Activated CD4-positive, alpha-beta T cell treated with anti-CD3 and anti-CD28 coated beads for 24 hours (primary cell): ENCODE data around the gene RPRD1B.
"Not testable (repeated sequence)": the region's sequence is repeated elsewhere in the genome, so short reads cannot be mapped to it uniquely, and the experiment has no call there.

Experiments used
- DNase-seq, 2 donors: peaks; one replicate each; pipeline ENCODE4 v3.0.0-alpha.2; 2020; ENCODE audit warnings: low read depth in 2 of 2

The RPRD1B gene

GRCh38 chr20:38073307-38074071, 39.9 kb downstream of the RPRD1B start:
- DNase-seq = peak in 1 of 2 donors; percentile 29

DNA sequence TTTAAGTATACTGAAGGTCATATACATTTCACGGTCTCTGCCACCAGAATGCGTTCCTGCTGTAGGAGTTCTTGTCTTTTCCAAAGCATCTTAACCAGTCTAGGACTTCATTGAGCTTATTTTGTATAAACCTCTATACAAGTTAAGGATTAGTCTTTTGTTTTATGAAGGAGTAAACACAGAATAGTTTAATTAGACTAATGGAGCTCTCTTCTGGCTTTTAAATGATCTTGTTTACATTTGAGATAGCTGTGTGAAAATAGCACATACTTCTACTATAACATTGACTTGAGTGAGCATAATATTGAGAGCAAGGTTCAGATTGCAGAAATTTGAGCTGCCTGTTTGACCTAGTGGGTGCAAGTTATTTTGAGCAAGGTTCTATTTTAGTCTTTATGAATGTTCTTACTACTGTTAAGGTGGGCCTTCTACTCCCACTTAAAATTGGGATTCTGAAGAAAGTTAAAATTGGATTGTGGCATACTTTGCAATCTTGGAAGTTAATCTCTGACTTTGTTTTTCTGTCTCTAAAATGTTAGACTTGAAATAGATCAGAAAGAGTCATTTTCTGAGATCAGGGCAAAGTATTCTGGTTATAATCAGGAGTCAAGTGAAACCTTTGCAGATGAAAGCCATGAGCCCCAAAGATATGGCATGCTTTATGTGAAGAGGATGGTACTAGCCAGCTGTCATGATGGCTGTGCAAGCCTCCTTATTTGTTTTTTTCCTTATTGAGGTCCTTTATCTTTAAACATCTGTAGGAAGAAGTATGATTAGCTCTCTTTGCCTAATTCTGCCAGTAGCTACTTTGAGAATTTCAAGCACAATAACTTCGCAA, 41.8 kb downstream of the RPRD1B start:
- DNase-seq = no peak

GRCh38 chr20:38076548-38076947, 43.0 kb downstream of the RPRD1B start:
- no peak for DNase-seq

DNA sequence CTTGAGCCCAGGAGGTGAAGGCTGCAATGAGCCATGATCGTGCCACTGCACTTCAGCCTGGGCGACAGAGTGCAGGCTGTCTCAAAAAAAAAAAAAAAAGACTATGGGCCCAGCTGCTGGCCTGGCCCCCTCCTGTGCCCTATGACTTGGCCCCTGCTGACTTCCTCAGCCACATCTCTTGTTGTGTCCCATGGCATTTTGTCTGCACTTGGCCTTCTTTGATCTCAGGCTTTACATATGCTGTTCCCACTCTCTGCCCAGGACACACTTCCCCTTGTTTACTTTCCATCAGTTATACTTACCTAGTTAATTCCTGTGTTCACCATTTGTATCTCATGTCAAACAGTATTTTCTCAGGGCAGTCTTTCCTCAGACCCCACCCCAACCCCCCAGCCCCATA, 44.5 kb downstream of the RPRD1B start:
- DNase-seq = no peak

DNA sequence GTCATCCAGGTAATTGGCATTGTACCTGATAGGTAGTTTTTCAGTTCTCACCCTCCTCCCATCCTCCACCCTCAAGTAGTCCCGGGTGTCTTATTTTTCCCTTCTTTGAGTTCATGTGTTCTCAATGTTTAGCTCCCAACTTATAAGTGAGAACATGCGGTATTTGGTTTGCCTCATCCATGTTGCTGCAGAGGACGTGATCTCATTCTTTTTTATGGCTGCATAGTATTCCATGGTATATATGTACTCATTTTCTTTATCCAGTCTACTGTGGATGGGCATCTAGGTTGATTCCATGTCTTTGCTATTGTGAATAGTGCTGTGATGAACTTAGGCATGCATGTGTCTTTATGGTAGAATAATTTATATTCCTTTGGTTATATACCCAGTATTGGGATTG, 45.8 kb downstream of the RPRD1B start:
- DNase-seq = no peak

DNA sequence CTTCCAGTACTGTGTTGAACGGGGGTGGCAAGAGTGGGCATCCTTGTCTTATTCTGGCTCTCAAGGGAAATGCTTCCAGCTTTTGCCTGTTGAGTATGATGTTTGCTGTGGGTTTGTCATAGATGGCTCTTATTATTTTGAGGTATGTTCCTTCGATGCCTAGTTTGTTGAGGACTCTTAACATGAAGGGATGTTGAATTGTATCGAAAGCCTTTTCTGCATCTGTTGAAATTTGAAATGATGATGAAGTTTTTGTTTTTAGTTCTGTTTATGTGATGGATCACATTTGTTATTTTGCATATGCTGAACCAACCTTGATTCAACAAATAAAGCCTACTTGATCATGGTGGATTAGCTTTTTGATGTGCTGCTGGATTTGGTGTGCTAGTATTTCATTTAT, 48.0 kb downstream of the RPRD1B start:
- no peak for DNase-seq

GRCh38 chr20:38082894-38083293, 49.3 kb downstream of the RPRD1B start:
- no peak for DNase-seq

- DNase-seq = no peak
Measured at GRCh38 chr20:38083338-38084048, 49.9 kb downstream of the RPRD1B start.

- no peak for DNase-seq
Measured at GRCh38 chr20:38084425-38084951, 50.9 kb downstream of the RPRD1B start.

DNA sequence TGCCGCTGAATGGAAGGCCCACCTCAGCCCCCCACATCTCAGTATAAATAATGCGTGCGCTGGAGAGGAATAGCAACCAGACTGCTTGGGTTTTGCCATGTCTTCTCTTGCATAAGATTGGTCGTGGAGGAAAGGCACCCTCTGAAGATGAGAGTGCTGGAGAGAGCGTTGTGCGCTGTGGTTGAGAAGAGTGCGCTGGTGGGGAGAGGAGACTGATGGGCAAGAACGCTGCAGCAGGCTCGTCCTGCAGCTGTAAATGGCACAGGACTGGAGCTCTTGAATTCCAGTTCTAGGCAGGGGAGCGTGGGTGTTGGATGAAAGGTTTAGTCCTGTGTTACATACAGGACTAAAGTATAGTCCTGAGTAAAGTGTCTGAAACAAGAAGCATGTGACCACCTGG, 51.5 kb downstream of the RPRD1B start:
- DNase-seq = no peak

DNA sequence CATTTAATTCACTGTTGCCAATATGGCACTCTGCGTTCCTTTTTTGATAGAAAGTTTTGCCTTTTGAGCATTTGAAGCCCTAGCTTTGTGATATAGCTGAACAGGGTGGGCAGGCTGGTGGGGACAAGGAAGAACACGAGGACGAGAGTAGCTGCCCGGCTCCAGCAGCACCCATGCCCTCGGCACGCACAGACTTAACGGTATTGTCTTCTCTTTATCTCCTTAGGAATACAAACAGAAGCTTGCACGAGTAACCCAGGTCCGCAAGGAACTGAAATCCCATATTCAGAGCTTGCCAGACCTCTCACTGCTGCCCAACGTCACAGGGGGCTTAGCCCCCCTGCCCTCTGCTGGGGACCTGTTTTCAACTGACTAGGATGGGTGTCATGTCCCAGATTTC, 56.0 kb downstream of the RPRD1B start:
- DNase-seq = no peak

GRCh38 chr20:38090061-38090460, 56.5 kb downstream of the RPRD1B start:
- DNase-seq = no peak

- no peak for DNase-seq
Measured at GRCh38 chr20:38091441-38092216, 58.1 kb downstream of the RPRD1B start.

- no peak for DNase-seq
Measured at GRCh38 chr20:38092260-38092857, 58.8 kb downstream of the RPRD1B start.

DNA sequence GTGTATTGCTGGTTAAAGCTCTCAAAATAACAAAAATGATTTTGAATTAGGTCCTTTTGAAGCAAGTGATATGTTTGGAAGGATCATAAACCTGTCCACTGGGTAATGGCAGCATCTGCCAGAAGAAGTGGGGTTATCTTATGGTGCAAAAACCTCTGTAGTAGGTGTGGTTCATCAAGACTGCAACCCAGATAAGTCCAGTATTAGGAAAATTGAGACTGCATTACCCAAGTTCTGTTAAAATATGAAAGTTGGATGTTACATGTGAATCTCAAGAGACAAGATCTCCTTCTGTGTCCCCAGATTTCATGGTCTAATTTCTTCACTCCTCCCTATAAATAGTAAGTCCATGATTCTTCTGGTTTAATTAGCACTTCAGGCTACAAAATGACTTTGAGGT, 59.4 kb downstream of the RPRD1B start:
- no peak for DNase-seq

- no peak for DNase-seq
Measured at GRCh38 chr20:38093641-38094077, 60.1 kb downstream of the RPRD1B start.

- DNase-seq = no peak
Measured at GRCh38 chr20:38094373-38094891, 60.9 kb downstream of the RPRD1B start.

- no peak for DNase-seq
Measured at GRCh38 chr20:38095017-38095686, 61.6 kb downstream of the RPRD1B start.

DNA sequence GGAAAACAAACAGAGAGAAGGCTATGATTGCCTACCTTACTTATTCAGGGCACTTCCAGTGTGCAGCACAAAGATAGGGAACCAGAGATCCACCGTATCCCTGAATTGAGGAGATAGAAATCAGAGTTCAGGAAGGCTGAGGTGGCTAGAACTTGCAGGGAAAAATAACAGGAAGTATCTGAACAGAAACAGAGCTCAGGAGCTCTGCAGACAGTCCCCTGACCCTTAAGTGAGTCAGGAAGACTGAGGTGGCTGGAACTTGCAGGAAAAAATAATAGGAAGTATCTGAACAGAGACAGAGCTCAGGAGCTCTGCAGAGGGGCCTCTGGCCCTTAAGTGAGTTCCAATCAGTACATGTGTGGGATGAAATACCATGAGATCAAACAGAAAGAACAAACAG, 65.4 kb downstream of the RPRD1B start:
- DNase-seq = no peak

- not testable (repeated sequence) for DNase-seq
Measured at GRCh38 chr20:38102206-38102605, 68.7 kb downstream of the RPRD1B start.
